PC-3 (cell line): ENCODE measurements around the gene KLRC3. TPM values are rescaled to one million over a fixed set of nuclear protein-coding genes. Genes with fewer than 3 reads are reported as not detected.

Experiments
- ATAC-seq: fragments of 200-7000 bp; cut with Tn5 transposase; 2 replicates; pipeline ENCODE4 v1.9.1; 2020; ENCODE audit warnings: mild to moderate bottlenecking, moderate library complexity
- BruUV-seq: library from RNA; stranded (reverse); fragments of 400-500 nt; replicated peaks from 2 replicates; lab custom pipeline; 2021; lab: Mats Ljungman, UMichigan
- CTCF ChIA-PET: fragments of 300-600 bp; sonication (Branson Sonifier 250); formaldehyde crosslinking; loops from one replicate; lab custom pipeline; 2022; ENCODE audit warnings: antibody characterized with exemption; lab: Charles Lee
- POLR2A ChIA-PET: fragments of 300-600 bp; sonication (Branson Sonifier 250); formaldehyde crosslinking; loops from one replicate; lab custom pipeline; 2022; ENCODE audit warnings: antibody characterized with exemption; ENCODE audit not compliant: unreplicated experiment; lab: Charles Lee
- DNase-seq: peaks from one replicate; pipeline ENCODE4 v3.0.0-alpha.2; 2015
- H2AFZ ChIP-seq: fragments of 300-600 bp; sonication (generic); 2 replicates; pipeline ENCODE4 v1.6.0; 2016; ENCODE audit warnings: antibody characterized with exemption, low read length
- H3F3A ChIP-seq: fragments of 300-600 bp; sonication (generic); one replicate; pipeline ENCODE4 v1.6.0; 2017; ENCODE audit warnings: antibody characterized with exemption, low read length, control low read depth, mild to moderate bottlenecking; ENCODE audit not compliant: unreplicated experiment
- H3K27ac ChIP-seq: fragments of 300-600 bp; sonication (generic); 2 replicates; pipeline ENCODE4 v1.5.1; 2016; ENCODE audit warnings: mild to moderate bottlenecking, low read length
- H3K27me3 ChIP-seq: fragments of 300-600 bp; sonication (generic); 2 replicates; pipeline ENCODE4 v1.6.1; 2016; ENCODE audit warnings: low read length, mixed read lengths
- H3K36me3 ChIP-seq: fragments of 300-600 bp; sonication (generic); 2 replicates; pipeline ENCODE4 v1.6.1; 2016; ENCODE audit warnings: low read depth, mixed run types, low read length, mixed read lengths
- H3K4me1 ChIP-seq: fragments of 300-600 bp; sonication (generic); 2 replicates; pipeline ENCODE4 v1.5.1; 2016; ENCODE audit warnings: low read length; ENCODE audit not compliant: insufficient read depth
- H3K4me2 ChIP-seq: fragments of 300-600 bp; sonication (generic); 2 replicates; pipeline ENCODE4 v1.6.0; 2016; ENCODE audit warnings: low read length
- H3K4me3 ChIP-seq: fragments of 300-600 bp; sonication (generic); 2 replicates; pipeline ENCODE4 v1.5.1; 2016; ENCODE audit warnings: mild to moderate bottlenecking, low read length, mixed read lengths
- H3K79me2 ChIP-seq: fragments of 300-600 bp; sonication (generic); 2 replicates; pipeline ENCODE4 v1.6.1; 2017; ENCODE audit warnings: low read length, mixed read lengths
- H3K9ac ChIP-seq: fragments of 300-600 bp; sonication (generic); 2 replicates; pipeline ENCODE4 v1.6.0; 2016; ENCODE audit warnings: mild to moderate bottlenecking, low read length
- H3K9me2 ChIP-seq: fragments of 300-600 bp; sonication (generic); replicated peaks from 2 replicates; pipeline ENCODE4 v1.6.1; 2016; ENCODE audit warnings: mixed run types, low read length, mixed read lengths
- H3K9me3 ChIP-seq: fragments of 300-600 bp; sonication (generic); 2 replicates; pipeline ENCODE4 v1.6.1; 2016; ENCODE audit warnings: low read length, mixed read lengths
- H4K20me1 ChIP-seq: fragments of 300-600 bp; sonication (generic); 2 replicates; pipeline ENCODE4 v1.6.1; 2016; ENCODE audit warnings: low read length, mixed read lengths
- CTCF ChIP-seq: fragments of 300-600 bp; sonication (generic); conservative IDR thresholded peaks from 2 replicates; pipeline ENCODE4 v1.5.1; 2017; ENCODE audit warnings: antibody characterized with exemption, low read depth, mild to moderate bottlenecking, low read length
- EZH2 ChIP-seq: fragments of 300-600 bp; sonication (generic); IDR thresholded peaks from one replicate; pipeline ENCODE4 v1.6.1; 2017; ENCODE audit warnings: antibody characterized with exemption, mild to moderate bottlenecking, low read length; ENCODE audit not compliant: unreplicated experiment
- EZH2phosphoT487 ChIP-seq: fragments of 300-600 bp; sonication (generic); IDR thresholded peaks from 2 replicates; pipeline ENCODE4 v1.6.1; 2018; ENCODE audit warnings: mild to moderate bottlenecking, antibody characterized with exemption, low read length, borderline replicate concordance
- intact Hi-C: fragments of 100-400 bp; cut with micrococcal nuclease; formaldehyde crosslinking; loops from 2 replicates; pipeline ENCODE4 v1.9.0; 2023
- total RNA-seq: library from RNA; depleted of rRNA; stranded (reverse); fragments of >200 nt; gene quantifications from 2 replicates; pipeline ENCODE4 v1.2.3, GENCODE V29; 2014

KLRC3 gene
- total RNA-seq, 1 experiment from 2014 or later = not detected

GRCh38 chr12:10406725-10407124 is 13.7 kb downstream of the KLRC3 start:
- Histone ChIP-seq H3K79me2 (no peaks in the 10 kb centered on the region), H3K4me2 (no peak overlapping the region), H3K36me3 (no peaks in the 10 kb centered on the region), H3K27ac (no peak overlapping the region), H3K9me3 (no peaks in the 10 kb centered on the region), H3K27me3 (no peaks in the 10 kb centered on the region), H3K9me2 (no peaks in the 10 kb centered on the region), H2AFZ (no peak overlapping the region), H3K9ac (no peak overlapping the region), H3K4me1 (peaks cover 3% of the 10 kb centered on the region; the same call in 1 of the 2 replicates), H4K20me1 (no peaks in the 10 kb centered on the region), H3F3A (no peaks in the 10 kb centered on the region), H3K4me3 (no peak overlapping the region)
- intact Hi-C loops = no loop called here
- no peak for TF ChIP-seq EZH2
- TF ChIP-seq EZH2phosphoT487 = no peak
- TF ChIP-seq CTCF = no peak
- no TSS peak for BruUV-seq
- DNase-seq = no peak
- ChIA-PET POLR2A (no interaction called here), CTCF (no interaction called here)
- ATAC-seq = no peak

DNA sequence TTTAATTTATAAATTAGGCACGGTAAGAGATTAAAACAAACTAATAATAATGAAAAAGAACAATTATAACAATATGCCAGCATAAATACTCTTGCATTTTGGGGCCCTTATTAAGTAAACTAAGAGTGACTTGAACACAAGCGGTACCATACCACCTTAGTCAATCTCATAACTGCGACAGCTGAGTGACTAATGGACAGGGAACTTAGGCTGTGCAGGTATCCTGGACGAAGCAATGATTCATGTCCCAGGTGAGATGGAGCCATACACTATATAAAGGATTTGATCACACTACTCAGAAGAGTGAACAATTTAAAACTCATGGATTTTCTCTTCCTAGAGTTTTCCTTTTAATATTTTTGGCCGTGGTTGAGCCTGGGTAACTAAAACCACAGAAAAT is 15.1 kb downstream of the KLRC3 start:
- Histone ChIP-seq H3K36me3 (no peaks in the 10 kb centered on the region), H3K4me1 (peaks cover 3% of the 10 kb centered on the region; the same call in 1 of the 2 replicates), H3K4me3 (no peak overlapping the region), H4K20me1 (no peaks in the 10 kb centered on the region), H3K9ac (no peak overlapping the region), H3K9me3 (no peaks in the 10 kb centered on the region), H3K4me2 (no peak overlapping the region), H3K27me3 (no peaks in the 10 kb centered on the region), H2AFZ (no peak overlapping the region), H3K9me2 (no peaks in the 10 kb centered on the region), H3F3A (no peaks in the 10 kb centered on the region), H3K27ac (no peak overlapping the region), H3K79me2 (no peaks in the 10 kb centered on the region)
- no TSS peak for BruUV-seq
- intact Hi-C loops = no loop called here
- ATAC-seq (0 out of 2 replicates have a peak, but pooled peaks have one; percentile 33), DNase-seq (peak; percentile 68)
- TF ChIP-seq EZH2 = no peak
- CTCF ChIA-PET = no interaction called here
- POLR2A ChIA-PET = no interaction called here

DNA sequence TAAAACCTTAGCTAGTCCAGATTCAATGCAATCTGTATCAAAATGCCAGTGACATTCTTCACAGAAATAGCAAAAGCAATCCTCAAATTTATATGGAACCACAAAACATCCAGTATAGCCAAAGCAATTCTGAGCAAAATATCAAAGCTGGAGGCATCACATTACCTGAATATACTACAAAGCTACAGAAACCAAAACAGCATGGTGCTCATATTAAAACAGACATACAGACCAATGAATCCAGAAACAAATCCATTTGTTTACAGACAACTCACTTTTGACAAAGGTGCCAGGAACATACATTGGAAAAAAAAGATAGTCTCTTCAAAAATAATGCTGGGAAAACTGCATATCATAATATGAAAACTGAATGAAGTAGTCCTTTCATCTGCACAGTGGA is 15.6 kb downstream of the KLRC3 start:
- ChIA-PET CTCF (no interaction called here), POLR2A (no interaction called here)
- ATAC-seq (no peak), DNase-seq (no peak)
- H3K4me3 ChIP-seq = no peak overlapping the region
- no TSS peak for BruUV-seq
- TF ChIP-seq CTCF (no peak), EZH2 (no peak), EZH2phosphoT487 (no peak)
- intact Hi-C loops = no loop called here
- H4K20me1 ChIP-seq = no peaks in the 10 kb centered on the region
- peaks cover 3% of the 10 kb centered on the region; the same call in 1 of the 2 replicates for H3K4me1 ChIP-seq
- H3K9me3 ChIP-seq = no peaks in the 10 kb centered on the region
- H3K9ac ChIP-seq = no peak overlapping the region
- H3K9me2 ChIP-seq = no peaks in the 10 kb centered on the region
- no peak overlapping the region for H3K4me2 ChIP-seq
- no peaks in the 10 kb centered on the region for H3K27me3 ChIP-seq
- H3F3A ChIP-seq = no peaks in the 10 kb centered on the region
- H2AFZ ChIP-seq = no peak overlapping the region
- H3K27ac ChIP-seq = no peak overlapping the region
- no peaks in the 10 kb centered on the region for H3K79me2 ChIP-seq
- H3K36me3 ChIP-seq = no peaks in the 10 kb centered on the region
